H1 (cell line): ENCODE measurements around the gene FOXI2. TPM values are rescaled to one million over a fixed set of nuclear protein-coding genes. Genes with fewer than 3 reads are reported as not detected.

Source experiments
- CTCF ChIA-PET: fragments of 300-600 bp; sonication (Branson Sonifier 250); formaldehyde crosslinking; loops from one replicate; lab custom pipeline; 2021; ENCODE audit not compliant: partially characterized antibody; lab: Charles Lee
- POLR2A ChIA-PET: fragments of 300-600 bp; sonication (Branson Sonifier 250); formaldehyde crosslinking; loops from one replicate; lab custom pipeline; 2021; ENCODE audit warnings: inconsistent platforms; ENCODE audit not compliant: partially characterized antibody; lab: Charles Lee
- DNase-seq, 2 experiments: peaks; one replicate each; pipeline versions ENCODE4 v3.0.0 to v3.0.0-alpha.2; 2010 to 2022; ENCODE audit warnings: low spot score in 2 of 2, low read depth in 1 of 2, mixed read lengths in 1 of 2
- FAIRE-seq: peaks from 2 replicates; lab custom pipeline; 2011; peaks lifted over from hg19 to GRCh38; lab: Jason Lieb, UNC
- H2AFZ ChIP-seq: 2 replicates; pipeline ENCODE4 v1.8.1; 2012; ENCODE audit warnings: low read length, inconsistent platforms
- H2AK5ac ChIP-seq: 2 replicates; pipeline ENCODE4 v1.6.1; 2013; ENCODE audit warnings: low read depth, low read length
- H2BK120ac ChIP-seq: replicated peaks from 2 replicates; pipeline ENCODE3; 2013; ENCODE audit warnings: low read depth, low read length, inconsistent platforms
- H2BK12ac ChIP-seq: 2 replicates; pipeline ENCODE4 v1.6.1; 2013; ENCODE audit warnings: low read depth, low read length
- H2BK15ac ChIP-seq: 2 replicates; pipeline ENCODE4 v1.6.1; 2013; ENCODE audit warnings: low read length
- H2BK20ac ChIP-seq: 2 replicates; pipeline ENCODE4 v1.6.1; 2013; ENCODE audit warnings: low read length
- H2BK5ac ChIP-seq: 2 replicates; pipeline ENCODE4 v1.6.1; 2013; ENCODE audit warnings: low read depth, low read length
- H3K14ac ChIP-seq: 2 replicates; pipeline ENCODE4 v1.6.1; 2013; ENCODE audit warnings: inconsistent platforms; ENCODE audit not compliant: insufficient read length
- H3K18ac ChIP-seq: 2 replicates; pipeline ENCODE4 v1.6.1; 2013; ENCODE audit warnings: low read length; ENCODE audit errors: extremely low read depth
- H3K23ac ChIP-seq: 2 replicates; pipeline ENCODE4 v1.6.1; 2013; ENCODE audit warnings: inconsistent platforms; ENCODE audit not compliant: insufficient read length
- H3K23me2 ChIP-seq: 2 replicates; pipeline ENCODE4 v1.6.1; 2013; ENCODE audit warnings: low read depth, low read length
- H3K27ac ChIP-seq: 2 replicates; pipeline ENCODE4 v1.6.1; 2011; ENCODE audit warnings: low read depth, low read length, inconsistent platforms
- H3K27me3 ChIP-seq, 4 experiments: replicated peaks in 1 of 4; 1 replicate in 1 of 4; 2 replicates in 3 of 4; pipeline versions ENCODE4 v1.6.1 to v1.8.1; 2011 to 2013; ENCODE audit warnings: low read length in 3 of 4, mild to moderate bottlenecking in 3 of 4, inconsistent platforms in 2 of 4, mixed read lengths in 2 of 4, moderate library complexity in 1 of 4; ENCODE audit not compliant: control insufficient read depth in 3 of 4, insufficient read depth in 3 of 4; ENCODE audit errors: extremely low read depth in 1 of 4
- H3K36me3 ChIP-seq, 4 experiments: 2 replicates each; pipeline versions ENCODE4 v1.6.1 to v1.8.1; 2011 to 2013; ENCODE audit warnings: mild to moderate bottlenecking in 4 of 4, low read length in 3 of 4, moderate library complexity in 2 of 4, control low read depth in 1 of 4, inconsistent platforms in 1 of 4; ENCODE audit not compliant: insufficient read depth in 4 of 4, control insufficient read depth in 2 of 4
- H3K4ac ChIP-seq: replicated peaks from 2 replicates; pipeline ENCODE3; 2013; ENCODE audit warnings: low read length, low read depth, mixed read lengths, inconsistent platforms; ENCODE audit not compliant: insufficient read length
- H3K4me1 ChIP-seq, 4 experiments: replicated peaks in 1 of 4; 1 replicate in 1 of 4; 2 replicates in 3 of 4; pipeline versions ENCODE4 v1.6.1 to v1.8.1; 2011 to 2013; ENCODE audit warnings: low read length in 3 of 4, inconsistent platforms in 2 of 4, mixed read lengths in 1 of 4; ENCODE audit not compliant: insufficient read depth in 4 of 4, control insufficient read depth in 3 of 4
- H3K4me2 ChIP-seq, 2 experiments: 2 replicates each; pipeline versions ENCODE4 v1.6.1 to v1.8.1; 2011 to 2013; ENCODE audit warnings: low read depth in 2 of 2, low read length in 2 of 2, control low read depth in 1 of 2, inconsistent platforms in 1 of 2, mild to moderate bottlenecking in 1 of 2; ENCODE audit not compliant: insufficient read depth in 1 of 2
- H3K4me3 ChIP-seq, 4 experiments: fragments of 200-600, 300-600 bp in 1 of 4; sonication (generic), shearing (Covaris generic), sonication (Bioruptor Twin) in 1 of 4; 2 replicates each; pipeline versions ENCODE4 v1.5.1 to v1.8.1; 2011 to 2016; ENCODE audit warnings: low read length in 4 of 4, low read depth in 3 of 4, control low read depth in 2 of 4, inconsistent platforms in 2 of 4, mild to moderate bottlenecking in 2 of 4, mixed read lengths in 1 of 4, moderate library complexity in 1 of 4; ENCODE audit not compliant: insufficient read depth in 2 of 4; ENCODE audit errors: extremely low read depth in 1 of 4
- H3K56ac ChIP-seq: replicated peaks from 2 replicates; pipeline ENCODE3; 2013; ENCODE audit warnings: low read depth, mild to moderate bottlenecking, mixed read lengths, low read length, inconsistent platforms; ENCODE audit not compliant: insufficient read length
- H3K79me1 ChIP-seq: 2 replicates; pipeline ENCODE4 v1.6.1; 2013; ENCODE audit warnings: low read depth, low read length, control low read depth
- H3K79me2 ChIP-seq, 2 experiments: 2 replicates each; pipeline versions ENCODE4 v1.6.1 to v1.8.1; 2012 to 2013; ENCODE audit warnings: low read length in 2 of 2, mild to moderate bottlenecking in 2 of 2, inconsistent platforms in 1 of 2; ENCODE audit not compliant: insufficient read depth in 2 of 2, control insufficient read depth in 1 of 2
- H3K9ac ChIP-seq, 4 experiments: replicated peaks in 1 of 4; 1 replicate in 1 of 4; 2 replicates in 3 of 4; pipeline versions ENCODE4 v1.6.1 to v1.8.1; 2011 to 2013; ENCODE audit warnings: low read depth in 3 of 4, low read length in 3 of 4, control low read depth in 2 of 4, mild to moderate bottlenecking in 2 of 4, moderate library complexity in 2 of 4, inconsistent platforms in 1 of 4; ENCODE audit errors: extremely low read depth in 1 of 4
- H3K9me3 ChIP-seq, 2 experiments: 2 replicates each; pipeline versions ENCODE4 v1.6.1 to v1.8.1; 2012 to 2013; ENCODE audit warnings: mild to moderate bottlenecking in 2 of 2, moderate library complexity in 2 of 2, control low read depth in 1 of 2, inconsistent platforms in 1 of 2, low read depth in 1 of 2, low read length in 1 of 2, mixed read lengths in 1 of 2; ENCODE audit not compliant: insufficient read depth in 2 of 2
- H4K20me1 ChIP-seq, 2 experiments: replicated peaks in 1 of 2; 2 replicates each; pipeline versions ENCODE3 to v1.8.1; 2011 to 2013; ENCODE audit warnings: inconsistent platforms in 2 of 2, low read length in 2 of 2, mild to moderate bottlenecking in 1 of 2; ENCODE audit not compliant: insufficient read depth in 2 of 2, control insufficient read depth in 1 of 2
- H4K5ac ChIP-seq: 2 replicates; pipeline ENCODE4 v1.6.1; 2013; ENCODE audit warnings: low read length, low read depth, mixed read lengths, inconsistent platforms; ENCODE audit not compliant: insufficient read length
- H4K8ac ChIP-seq: 2 replicates; pipeline ENCODE4 v1.8.0; 2013; ENCODE audit warnings: mild to moderate bottlenecking, moderate library complexity, low read length, inconsistent platforms; ENCODE audit not compliant: insufficient read depth; ENCODE audit errors: extremely low read depth
- H4K91ac ChIP-seq: replicated peaks from 2 replicates; pipeline ENCODE3; 2013; ENCODE audit warnings: low read length, mixed read lengths, inconsistent platforms; ENCODE audit not compliant: insufficient read length
- BCL11A ChIP-seq, 2 experiments: IDR thresholded peaks; one replicate each; pipeline ENCODE4 v1.6.1; 2011; ENCODE audit warnings: low read depth in 2 of 2, low read length in 2 of 2, mild to moderate bottlenecking in 2 of 2
- CTBP2 ChIP-seq: IDR thresholded peaks from 2 replicates; pipeline ENCODE4 v1.7.0; 2011; ENCODE audit warnings: borderline replicate concordance, mild to moderate bottlenecking, moderate library complexity, mixed read lengths, low read length; ENCODE audit not compliant: insufficient read depth, insufficient read length
- EZH2 ChIP-seq: fragments of 200-600 bp; sonication (generic); IDR thresholded peaks from 2 replicates; pipeline ENCODE4 v1.7.1; 2012; ENCODE audit warnings: low read depth, mild to moderate bottlenecking, moderate library complexity, low read length, inconsistent platforms; ENCODE audit not compliant: severe bottlenecking
- JUN ChIP-seq: IDR thresholded peaks from 2 replicates; pipeline ENCODE4 v1.6.1; 2011; ENCODE audit warnings: low read depth, mild to moderate bottlenecking, improper control_type of control experiment, low read length
- NANOG ChIP-seq: IDR thresholded peaks from 2 replicates; pipeline ENCODE4 v1.6.1; 2011; ENCODE audit warnings: low read length, low read depth, mild to moderate bottlenecking, inconsistent platforms; ENCODE audit not compliant: insufficient read depth, poor library complexity, severe bottlenecking
- PHF8 ChIP-seq: fragments of 200-600 bp; sonication (generic); conservative IDR thresholded peaks from 2 replicates; pipeline ENCODE4 v1.7.1; 2012; ENCODE audit warnings: low read depth, mild to moderate bottlenecking, inconsistent platforms, low read length, moderate library complexity
- TBP ChIP-seq: IDR thresholded peaks from 2 replicates; pipeline ENCODE4 v1.6.1; 2011; ENCODE audit warnings: low read depth, low read length, improper control_type of control experiment
- YY1 ChIP-seq: IDR thresholded peaks from 2 replicates; pipeline ENCODE4 v1.6.1; 2011; ENCODE audit warnings: low read depth, mild to moderate bottlenecking, low read length
- WGBS, 2 experiments: shearing (Covaris generic) in 1 of 2; methylation state at CpG; one replicate each; pipeline versions ENCODE4 v1.1.6 to v1.1.7; 2013 to 2015; ENCODE audit warnings: low lambda C conversion rate in 2 of 2, mixed read lengths in 2 of 2, inconsistent platforms in 1 of 2, low coverage in 1 of 2, missing lambda C conversion rate in 1 of 2; ENCODE audit not compliant: insufficient replicate concordance in 2 of 2, insufficient coverage in 1 of 2, insufficient read length in 1 of 2; ENCODE audit errors: extremely low coverage in 1 of 2, missing lambda C conversion rate in 1 of 2; 5-methylcytosine and 5-hydroxymethylcytosine counted together
- polyA plus RNA-seq, 7 experiments: library from polyadenylated mRNA; depleted of rRNA in 3 of 7; stranded (reverse) in 5 of 7; unstranded in 2 of 7; fragments of >200 nt in 5 of 7; fragments of 200-250 nt in 2 of 7; gene quantifications; 1 replicate in 5 of 7; 2 replicates in 1 of 7; 4 replicates in 1 of 7; pipeline versions ENCODE4 v1.2.1 to v1.2.3, GENCODE V29; 2011 to 2013; ENCODE audit warnings: missing spikeins in 2 of 7, mixed read lengths in 2 of 7
- total RNA-seq: library from RNA; stranded (reverse); fragmentation: NEBNext Ultra II Directional; extraction: Animal tissue kit (Norgen Biotek cat#: 25700); gene quantifications from 2 replicates; pipeline ENCODE4 v1.2.1, GENCODE V29; 2021
- TF ChIP-seq, protein P1 (sequence below): IDR thresholded peaks from 2 replicates; pipeline ENCODE4 v1.6.1; 2011; ENCODE audit warnings: low read length, improper control_type of control experiment
- TF ChIP-seq, protein P2 (sequence below), 3 experiments: IDR thresholded peaks; 1 replicate in 2 of 3; 2 replicates in 1 of 3; pipeline versions ENCODE4 v1.5.1 to v1.6.1; 2011; ENCODE audit warnings: low read length in 3 of 3, mild to moderate bottlenecking in 3 of 3, inconsistent platforms in 2 of 3, low read depth in 1 of 3, moderate library complexity in 1 of 3; ENCODE audit not compliant: insufficient read depth in 1 of 3; ENCODE audit errors: control extremely low read depth in 1 of 3

Gene FOXI2
- total and polyA plus RNA-seq, 2 of the 8 experiments (the other 6 are each of a cell fraction or from before 2014, with no cell fraction given) = 1.0 TPM

DNA sequence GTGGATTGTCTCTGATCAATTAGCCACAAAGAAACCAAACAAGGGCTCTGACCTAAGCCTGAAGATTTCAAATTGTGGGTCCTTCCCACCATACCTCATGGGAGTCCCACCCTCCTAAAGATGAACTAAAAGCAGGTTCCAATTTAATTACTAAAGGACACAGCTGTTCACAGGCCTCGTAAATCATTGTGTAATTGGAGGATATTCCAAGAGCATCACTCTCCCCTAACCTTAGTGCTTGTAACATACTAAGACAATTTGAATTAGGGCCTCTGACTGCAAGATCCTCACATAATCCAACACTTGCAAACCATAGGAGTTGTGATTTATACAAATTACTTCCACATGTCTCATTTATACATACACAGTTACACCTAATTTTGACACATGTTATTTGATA, 44.4 kb downstream of the FOXI2 start:
- no peak overlapping the region for H2AFZ ChIP-seq
- CTCF ChIA-PET = interaction anchor here (1.2 kb wide), 1 partner anchor 73 kb away, joined by 3 read pairs; no protein-coding TSS in a partner anchor
- no peak overlapping the region for H2BK20ac ChIP-seq
- no peak overlapping the region for H3K18ac ChIP-seq
- H3K9me3 ChIP-seq = peaks cover 0 to 3% of the 10 kb centered on the region in 2 experiments; a peak in 1 of 4 replicates
- no peaks in the 10 kb centered on the region for H4K20me1 ChIP-seq
- no peaks in the 10 kb centered on the region for H3K27me3 ChIP-seq
- H3K23ac ChIP-seq = no peak overlapping the region
- no peak overlapping the region for H4K5ac ChIP-seq
- no peak overlapping the region for H4K8ac ChIP-seq
- no peaks in the 10 kb centered on the region for H3K36me3 ChIP-seq
- H4K91ac ChIP-seq = no peak overlapping the region
- H3K4me2 ChIP-seq = no peak overlapping the region
- DNase-seq = no peak
- H3K23me2 ChIP-seq = no peaks in the 10 kb centered on the region
- POLR2A ChIA-PET = no interaction called here
- 93% methylated on average over 1 of the region's 1 CpG; no CpG with 5 or more reads in 1 of the 2 experiments for WGBS, 2 experiments
- no peak overlapping the region for H2BK12ac ChIP-seq
- no peak overlapping the region for H3K27ac ChIP-seq
- no peak for FAIRE-seq
- H2AK5ac ChIP-seq = no peak overlapping the region
- no peaks in the 10 kb centered on the region for H3K4me1 ChIP-seq
- no peak overlapping the region for H2BK15ac ChIP-seq
- H2BK5ac ChIP-seq = no peak overlapping the region
- no peak overlapping the region for H3K4ac ChIP-seq
- no peaks in the 10 kb centered on the region for H3K79me2 ChIP-seq
- H3K9ac ChIP-seq = no peak overlapping the region
- H3K79me1 ChIP-seq = no peaks in the 10 kb centered on the region
- H3K14ac ChIP-seq = no peak overlapping the region
- H2BK120ac ChIP-seq = no peak overlapping the region
- no peak overlapping the region for H3K56ac ChIP-seq
- no peak overlapping the region for H3K4me3 ChIP-seq
- TF ChIP-seq NANOG = no peak
- TF ChIP-seq, protein P1, sequence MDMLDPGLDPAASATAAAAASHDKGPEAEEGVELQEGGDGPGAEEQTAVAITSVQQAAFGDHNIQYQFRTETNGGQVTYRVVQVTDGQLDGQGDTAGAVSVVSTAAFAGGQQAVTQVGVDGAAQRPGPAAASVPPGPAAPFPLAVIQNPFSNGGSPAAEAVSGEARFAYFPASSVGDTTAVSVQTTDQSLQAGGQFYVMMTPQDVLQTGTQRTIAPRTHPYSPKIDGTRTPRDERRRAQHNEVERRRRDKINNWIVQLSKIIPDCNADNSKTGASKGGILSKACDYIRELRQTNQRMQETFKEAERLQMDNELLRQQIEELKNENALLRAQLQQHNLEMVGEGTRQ = no peak
- TF ChIP-seq PHF8 = no peak
- TF ChIP-seq EZH2 = no peak
- no peak for TF ChIP-seq TBP
- no peak for TF ChIP-seq BCL11A (IDR thresholded peaks at IDR 0.05; ENCODE audit: low read depth in 2 of 2, low read length in 2 of 2)
- TF ChIP-seq CTBP2 = no peak
- no peak for TF ChIP-seq YY1
- TF ChIP-seq, protein P2, sequence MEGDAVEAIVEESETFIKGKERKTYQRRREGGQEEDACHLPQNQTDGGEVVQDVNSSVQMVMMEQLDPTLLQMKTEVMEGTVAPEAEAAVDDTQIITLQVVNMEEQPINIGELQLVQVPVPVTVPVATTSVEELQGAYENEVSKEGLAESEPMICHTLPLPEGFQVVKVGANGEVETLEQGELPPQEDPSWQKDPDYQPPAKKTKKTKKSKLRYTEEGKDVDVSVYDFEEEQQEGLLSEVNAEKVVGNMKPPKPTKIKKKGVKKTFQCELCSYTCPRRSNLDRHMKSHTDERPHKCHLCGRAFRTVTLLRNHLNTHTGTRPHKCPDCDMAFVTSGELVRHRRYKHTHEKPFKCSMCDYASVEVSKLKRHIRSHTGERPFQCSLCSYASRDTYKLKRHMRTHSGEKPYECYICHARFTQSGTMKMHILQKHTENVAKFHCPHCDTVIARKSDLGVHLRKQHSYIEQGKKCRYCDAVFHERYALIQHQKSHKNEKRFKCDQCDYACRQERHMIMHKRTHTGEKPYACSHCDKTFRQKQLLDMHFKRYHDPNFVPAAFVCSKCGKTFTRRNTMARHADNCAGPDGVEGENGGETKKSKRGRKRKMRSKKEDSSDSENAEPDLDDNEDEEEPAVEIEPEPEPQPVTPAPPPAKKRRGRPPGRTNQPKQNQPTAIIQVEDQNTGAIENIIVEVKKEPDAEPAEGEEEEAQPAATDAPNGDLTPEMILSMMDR (IDR thresholded peaks at IDR 0.05; ENCODE audit: control extremely low read depth in 1 of 3, insufficient read depth in 1 of 3, low read depth in 1 of 3, low read length in 3 of 3) = no peak
- no peak for TF ChIP-seq JUN
